NCI-H1092 treated with DMSO at 0.1 percent for 48 hours (cell line): Measurements from ENCODE around the gene ADCY5.

Experiments used
- DNase-seq: peaks from one replicate; lab custom pipeline; 2025; lab: John Stamatoyannopoulos, UW

Gene ADCY5

GRCh38 chr3:123369085-123369484 is 79.8 kb downstream of the ADCY5 start:
- no peak for DNase-seq

GRCh38 chr3:123367467-123368154 is 81.3 kb downstream of the ADCY5 start:
- DNase-seq = no peak

DNA sequence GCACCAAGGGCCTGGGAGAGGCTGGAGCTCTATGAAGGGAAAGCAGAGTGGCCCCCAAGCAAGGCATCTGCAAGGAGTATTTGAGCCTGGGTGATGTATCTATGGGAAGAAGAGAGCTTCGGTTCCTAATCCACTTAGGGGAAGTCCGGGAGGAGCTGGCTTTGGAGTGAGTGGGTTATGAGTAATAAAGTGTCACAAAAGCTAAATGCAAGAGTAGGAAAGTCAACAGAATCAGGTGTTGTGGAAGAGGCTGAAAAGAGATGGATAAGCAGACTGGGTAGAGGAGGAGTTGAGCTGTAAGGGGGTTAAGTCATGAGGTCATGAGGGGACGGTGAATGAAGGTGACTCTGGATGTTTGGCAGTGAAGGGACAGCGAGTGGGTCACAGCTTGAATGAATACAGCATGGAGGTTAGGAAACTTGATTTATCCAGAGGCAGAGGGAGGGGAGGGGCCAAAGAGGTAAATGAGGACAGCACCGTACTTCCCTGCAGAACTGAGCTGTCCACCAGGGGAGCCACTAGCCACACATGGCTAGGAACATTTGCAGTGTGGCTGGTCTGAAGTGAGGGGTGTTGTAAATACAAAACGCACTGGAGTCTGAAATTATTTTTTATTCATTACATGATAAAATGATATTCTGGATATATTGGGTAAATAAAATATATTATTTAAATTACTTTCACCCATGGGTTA is 83.3 kb downstream of the ADCY5 start:
- no peak for DNase-seq

- no peak for DNase-seq
Observed at GRCh38 chr3:123361071-123361470, 87.8 kb downstream of the ADCY5 start.

DNA sequence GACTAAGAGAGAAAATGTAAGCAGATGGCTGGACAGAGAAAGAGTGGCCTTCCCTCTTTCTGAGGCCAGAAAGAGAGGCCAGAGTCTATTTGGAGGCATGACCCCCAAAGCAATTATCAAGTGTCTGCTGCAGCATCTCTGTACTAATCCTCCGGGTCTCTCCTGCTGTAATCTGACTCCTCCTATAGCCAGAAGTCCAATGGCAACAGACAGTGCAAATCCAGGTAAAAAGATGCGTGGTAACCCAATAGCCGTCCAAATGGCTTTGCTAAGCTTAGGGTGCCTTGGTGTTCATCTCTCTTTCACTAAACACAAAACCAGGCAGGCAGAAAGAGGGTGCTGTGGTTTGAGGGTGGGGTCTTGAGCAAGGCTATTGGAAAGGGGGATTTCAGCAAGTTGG is 91.6 kb downstream of the ADCY5 start:
- DNase-seq = no peak

- no peak for DNase-seq
Observed at GRCh38 chr3:123353850-123354233, 95.0 kb downstream of the ADCY5 start.

GRCh38 chr3:123353227-123353849 is 95.6 kb downstream of the ADCY5 start:
- DNase-seq = no peak

DNA sequence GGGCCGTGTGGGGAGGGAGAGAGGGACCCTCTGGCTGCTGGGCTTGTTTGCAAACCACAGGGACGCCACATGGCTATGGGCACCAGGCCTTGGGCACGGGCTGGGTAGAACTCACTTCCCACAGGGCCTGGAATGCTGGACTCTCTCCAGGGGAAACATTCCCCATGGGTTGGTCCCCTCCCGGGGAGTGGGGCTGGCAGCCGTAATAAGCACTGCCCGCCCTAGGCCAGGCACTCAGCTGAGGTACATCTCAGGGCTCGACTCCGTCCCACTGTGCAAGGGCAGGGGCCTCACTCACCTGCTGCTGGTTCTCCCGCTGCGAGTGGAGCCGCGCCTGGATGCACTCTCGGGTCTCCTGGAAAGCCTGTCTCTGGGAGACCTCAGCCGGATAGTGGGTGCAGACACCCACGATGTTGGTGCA is 96.7 kb downstream of the ADCY5 start:
- DNase-seq = no peak

GRCh38 chr3:123351501-123351900 is 97.4 kb downstream of the ADCY5 start:
- DNase-seq = no peak

GRCh38 chr3:123350971-123351370 is 97.9 kb downstream of the ADCY5 start:
- DNase-seq = no peak

DNA sequence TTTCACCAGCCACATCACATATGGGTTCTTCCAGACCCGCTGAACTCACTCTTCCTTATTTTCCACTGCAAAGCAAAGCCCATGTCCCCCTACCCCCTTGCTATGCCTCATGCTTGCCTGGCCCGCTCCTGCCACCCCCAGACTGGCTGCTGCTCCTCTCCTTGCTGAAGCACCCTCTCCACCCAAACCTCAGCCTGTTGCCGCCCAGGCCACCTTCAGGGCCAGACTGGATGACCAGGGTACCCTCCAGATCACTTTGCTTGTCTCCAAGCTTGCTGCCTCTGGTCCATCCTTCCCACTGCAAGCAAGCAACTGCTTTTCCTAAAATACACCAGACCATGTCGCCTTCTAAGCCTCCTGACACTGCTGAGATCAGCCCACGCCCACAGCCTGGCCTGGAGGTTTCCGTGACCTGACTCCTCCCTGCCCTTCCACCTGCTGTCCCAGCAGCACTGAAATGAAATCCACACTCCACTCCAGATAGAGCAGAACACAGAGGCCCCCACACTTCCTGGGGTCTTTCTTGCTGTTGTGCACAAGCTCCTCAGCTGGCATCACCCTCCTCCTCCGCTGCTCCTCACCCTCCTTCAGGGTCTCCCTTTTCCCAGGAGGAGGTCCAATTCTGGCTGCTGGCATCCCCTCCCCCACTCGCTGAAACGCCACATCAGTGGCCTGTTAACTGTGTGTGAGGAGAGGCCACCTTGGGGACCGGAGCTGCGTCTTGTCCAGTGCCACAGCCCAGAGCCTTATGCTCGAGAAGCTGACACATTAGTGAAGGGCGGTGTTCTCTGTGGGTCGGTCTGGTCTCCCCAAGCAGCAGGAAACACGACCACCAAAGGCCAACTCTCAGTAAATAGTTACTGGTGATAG is 99.1 kb downstream of the ADCY5 start:
- no peak for DNase-seq

DNA sequence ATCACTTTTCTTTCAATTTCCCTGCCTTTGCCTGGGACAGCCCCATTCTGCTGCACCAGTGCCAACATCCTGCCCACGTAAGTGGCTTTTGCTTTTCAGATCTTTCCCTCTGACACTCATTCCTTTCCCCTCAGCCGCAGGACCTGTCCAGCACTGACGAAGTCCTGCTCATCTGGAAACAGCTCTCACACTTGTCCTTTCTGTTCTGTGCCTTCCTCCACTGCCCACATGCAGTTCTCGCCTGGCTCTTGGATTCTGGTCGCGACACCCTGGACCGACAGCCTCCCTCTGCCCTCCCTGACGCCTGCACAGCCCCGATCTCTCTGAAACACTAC is 99.7 kb downstream of the ADCY5 start:
- DNase-seq = no peak

GRCh38 chr3:123348471-123349200 is 100.3 kb downstream of the ADCY5 start:
- DNase-seq = no peak

- DNase-seq = no peak
Observed at GRCh38 chr3:123347691-123348264, 101.1 kb downstream of the ADCY5 start.

GRCh38 chr3:123347205-123347604 is 101.7 kb downstream of the ADCY5 start:
- DNase-seq = no peak

GRCh38 chr3:123346021-123346420 is 102.9 kb downstream of the ADCY5 start:
- no peak for DNase-seq

- no peak for DNase-seq
Observed at GRCh38 chr3:123344907-123345594, 103.8 kb downstream of the ADCY5 start.

GRCh38 chr3:123344175-123344906 is 104.5 kb downstream of the ADCY5 start:
- no peak for DNase-seq

DNA sequence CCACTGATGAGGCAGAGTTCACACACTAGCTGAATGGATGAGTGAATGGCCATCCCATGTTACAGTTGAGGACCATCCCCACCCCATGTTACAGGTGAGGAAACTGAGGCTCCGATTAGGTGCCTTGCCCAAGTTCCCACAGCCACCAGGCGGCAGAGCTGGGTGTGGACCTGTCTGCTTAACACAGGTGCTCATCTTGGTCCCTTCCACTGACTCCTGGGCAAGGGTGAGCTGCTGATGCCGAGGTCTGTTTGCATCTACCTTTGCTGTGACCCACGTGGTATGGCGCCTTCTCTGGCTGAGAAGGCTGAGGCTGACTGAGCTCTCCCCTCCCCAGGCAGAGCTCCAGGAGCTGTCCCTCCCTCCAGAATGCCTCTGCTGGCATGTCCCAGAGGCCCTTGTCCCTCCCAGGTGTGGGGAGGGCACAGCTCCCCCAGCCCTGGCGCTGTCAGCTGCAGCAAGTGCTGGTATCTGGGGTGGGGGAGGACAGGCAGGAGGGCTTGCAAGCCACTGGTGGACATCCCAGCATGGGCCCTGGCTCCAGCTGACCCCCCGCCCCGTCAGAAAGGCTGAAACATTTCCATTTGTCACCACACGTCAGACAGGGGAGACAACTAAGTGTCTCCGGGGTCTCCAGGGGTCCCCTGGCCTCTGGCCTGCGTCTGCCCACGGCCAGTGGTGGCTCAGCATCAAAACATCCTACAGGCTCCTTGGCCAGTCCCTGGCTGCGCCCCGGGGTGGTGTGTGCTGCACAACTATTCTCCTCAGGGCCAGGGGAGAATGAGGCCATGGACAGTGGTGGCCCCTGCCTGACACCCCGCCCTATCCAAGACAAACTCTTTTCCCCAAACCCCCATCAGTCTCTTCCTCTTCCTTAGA is 105.4 kb downstream of the ADCY5 start:
- no peak for DNase-seq
